ENCODE results near the gene DNAJC6. TPM values are rescaled to one million over a fixed set of nuclear protein-coding genes. Genes with fewer than 3 reads are reported as not detected.

Gene DNAJC6
- total RNA-seq, 1 experiment from 2014 or later, result 5.3 TPM

Other genes starting within 250 kb of the DNAJC6 start
- 36.2 and 49.0 TPM in 2 replicates for gene AK4, start 161.3 kb upstream of the DNAJC6 start, total RNA-seq (2014; rRNA removed; shearing (Covaris generic))
- 7.8 and 8.6 TPM in 2 replicates for gene LEPR, start 111.1 kb downstream of the DNAJC6 start, total RNA-seq (2014; rRNA removed; shearing (Covaris generic))
- gene LEPROT, start 111.1 kb downstream of the DNAJC6 start, total RNA-seq (2014; rRNA removed; shearing (Covaris generic)), result 31.2 and 44.7 TPM in 2 replicates

Data from M059J (cell line).